ENCODE measurements around the gene TSPAN18. TPM values are rescaled to one million over a fixed set of nuclear protein-coding genes. Genes with fewer than 3 reads are reported as not detected.

Gene TSPAN18
- total RNA-seq, 1 donor from 2014 or later, result 5.2 TPM

DNA sequence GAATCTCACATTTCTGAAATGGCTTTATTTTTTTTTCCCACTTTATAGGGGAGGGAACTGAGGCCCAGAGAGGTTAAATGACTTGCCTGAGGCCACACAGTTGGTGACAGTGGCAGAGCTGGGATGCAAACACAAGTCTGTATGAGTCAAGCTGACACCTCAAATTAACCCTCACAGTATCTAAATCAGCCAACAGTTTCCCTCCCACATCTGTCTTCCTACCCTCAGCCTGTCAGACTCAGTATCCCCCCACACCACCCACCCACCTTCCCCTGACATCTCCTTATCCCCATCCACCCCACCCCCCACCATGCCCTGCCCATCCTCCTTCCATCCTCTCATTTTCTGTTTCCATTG is 128.7 kb downstream of the TSPAN18 start:
- peaks cover 22% of the 10 kb centered on the region for H3K27me3 ChIP-seq (ENCODE audit: control insufficient read depth, insufficient read depth, low read length)
- no peak for TF ChIP-seq CTCF (IDR thresholded peaks at IDR 0.05; ENCODE audit: insufficient read depth, low read length, poor library complexity, severe bottlenecking)

GRCh38 chr11:44857490-44858090 is 130.8 kb downstream of the TSPAN18 start:
- H3K4me3 ChIP-seq (ENCODE audit: low read depth, low read length), result no peak overlapping the region
- no peaks in the 10 kb centered on the region for H3K36me3 ChIP-seq (ENCODE audit: control insufficient read depth, insufficient read depth, low read length)
- H3K27me3 ChIP-seq (ENCODE audit: control insufficient read depth, insufficient read depth, low read length), result peaks cover 20% of the 10 kb centered on the region
- no peak for DNase-seq (ENCODE audit: low read depth)
- TF ChIP-seq CTCF (IDR thresholded peaks at IDR 0.05; ENCODE audit: insufficient read depth, low read length, poor library complexity, severe bottlenecking), result no peak

More for the DNA sequence above, 128.7 kb downstream of the TSPAN18 start:
- Histone ChIP-seq H3K36me3 (ENCODE audit: control insufficient read depth, insufficient read depth, low read length) (no peaks in the 10 kb centered on the region), H3K4me3 (ENCODE audit: low read depth, low read length) (no peak overlapping the region)
- no peak for DNase-seq (ENCODE audit: low read depth)

DNA sequence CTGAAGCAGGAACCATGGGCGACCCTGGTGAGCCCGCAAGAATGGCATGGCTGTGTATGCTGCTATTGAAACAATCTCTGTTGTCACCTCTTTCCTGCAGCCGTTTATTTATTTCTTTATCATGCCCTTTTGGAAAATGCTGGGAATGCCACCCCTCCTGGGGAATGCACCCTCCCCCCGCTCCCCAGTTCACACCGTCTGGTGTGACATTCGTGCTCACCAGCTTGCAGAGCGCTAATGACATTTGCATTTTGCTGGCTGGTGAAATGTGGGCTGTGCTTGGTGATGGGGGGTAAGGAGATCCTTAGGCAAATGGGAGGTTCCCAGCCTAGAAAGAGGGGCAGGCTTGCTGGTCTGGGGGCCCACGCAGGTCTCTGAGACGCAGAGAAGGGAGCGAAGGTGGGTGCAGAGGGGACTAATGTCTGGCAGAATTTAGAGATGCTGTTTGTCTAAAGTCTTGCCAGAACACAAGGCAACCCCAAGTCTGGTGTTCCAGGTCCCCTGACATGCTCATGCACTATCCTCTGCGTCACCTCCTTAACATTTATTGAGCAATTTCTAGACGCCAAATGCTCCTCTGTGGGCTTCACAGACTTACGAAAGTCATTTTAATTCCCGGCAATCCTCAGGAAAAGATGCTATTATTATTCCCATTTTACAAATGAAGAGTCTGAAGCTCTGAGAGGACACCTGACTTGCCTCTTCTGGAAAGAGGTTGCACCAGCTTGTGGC is 132.2 kb downstream of the TSPAN18 start:
- no peak for DNase-seq (ENCODE audit: low read depth)
- Histone ChIP-seq H3K36me3 (ENCODE audit: control insufficient read depth, insufficient read depth, low read length) (no peaks in the 10 kb centered on the region), H3K27me3 (ENCODE audit: control insufficient read depth, insufficient read depth, low read length) (peaks cover 20% of the 10 kb centered on the region), H3K4me3 (ENCODE audit: low read depth, low read length) (no peak overlapping the region)
- no peak for TF ChIP-seq CTCF (IDR thresholded peaks at IDR 0.05; ENCODE audit: insufficient read depth, low read length, poor library complexity, severe bottlenecking)

GRCh38 chr11:44859528-44859925 is 132.8 kb downstream of the TSPAN18 start:
- no peak for TF ChIP-seq CTCF (IDR thresholded peaks at IDR 0.05; ENCODE audit: insufficient read depth, low read length, poor library complexity, severe bottlenecking)
- no peak overlapping the region for H3K4me3 ChIP-seq (ENCODE audit: low read depth, low read length)
- H3K36me3 ChIP-seq (ENCODE audit: control insufficient read depth, insufficient read depth, low read length), result no peaks in the 10 kb centered on the region
- H3K27me3 ChIP-seq (ENCODE audit: control insufficient read depth, insufficient read depth, low read length), result peaks cover 20% of the 10 kb centered on the region
- DNase-seq (ENCODE audit: low read depth), result no peak

DNA sequence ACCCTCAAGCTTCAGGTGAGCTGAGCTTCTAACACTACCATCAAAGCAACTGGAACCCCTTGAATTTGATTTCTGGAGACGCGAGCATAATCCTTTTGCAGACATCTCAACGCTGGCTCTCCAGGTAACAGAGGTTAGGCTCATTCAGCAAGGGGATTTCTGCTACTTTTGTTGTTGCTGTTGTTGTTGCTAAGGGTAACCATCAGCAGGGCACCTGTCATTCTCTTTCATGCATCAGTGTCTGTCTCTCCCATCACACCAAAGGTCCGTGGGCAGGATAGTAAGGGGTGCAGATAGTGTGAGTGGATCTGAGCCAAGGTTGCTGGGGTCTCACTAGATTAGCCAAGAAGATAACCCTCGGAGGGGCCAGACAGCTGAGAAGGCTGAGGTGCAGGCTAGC is 133.6 kb downstream of the TSPAN18 start:
- no peak for TF ChIP-seq CTCF (IDR thresholded peaks at IDR 0.05; ENCODE audit: insufficient read depth, low read length, poor library complexity, severe bottlenecking)

More for the DNA sequence above, 133.6 kb downstream of the TSPAN18 start:
- peaks cover 20% of the 10 kb centered on the region for H3K27me3 ChIP-seq (ENCODE audit: control insufficient read depth, insufficient read depth, low read length)
- no peak for DNase-seq (ENCODE audit: low read depth)
- no peak overlapping the region for H3K4me3 ChIP-seq (ENCODE audit: low read depth, low read length)
- H3K36me3 ChIP-seq (ENCODE audit: control insufficient read depth, insufficient read depth, low read length), result no peaks in the 10 kb centered on the region

Data from kidney epithelial cell (primary cell).